HG02642 (cell line): Measurements from ENCODE around the gene FN3KRP.
"Not testable (repeated sequence)": the region's sequence is repeated elsewhere in the genome, so short reads cannot be mapped to it uniquely, and the experiment has no call there.

ENCODE experiments used
- ATAC-seq: cut with Tn5 transposase; IDR thresholded peaks from one replicate; pipeline ENCODE4 v1.9.1; 2021; ENCODE audit warnings: mild to moderate bottlenecking; ENCODE audit not compliant: unreplicated experiment, poor library complexity

The FN3KRP gene

DNA sequence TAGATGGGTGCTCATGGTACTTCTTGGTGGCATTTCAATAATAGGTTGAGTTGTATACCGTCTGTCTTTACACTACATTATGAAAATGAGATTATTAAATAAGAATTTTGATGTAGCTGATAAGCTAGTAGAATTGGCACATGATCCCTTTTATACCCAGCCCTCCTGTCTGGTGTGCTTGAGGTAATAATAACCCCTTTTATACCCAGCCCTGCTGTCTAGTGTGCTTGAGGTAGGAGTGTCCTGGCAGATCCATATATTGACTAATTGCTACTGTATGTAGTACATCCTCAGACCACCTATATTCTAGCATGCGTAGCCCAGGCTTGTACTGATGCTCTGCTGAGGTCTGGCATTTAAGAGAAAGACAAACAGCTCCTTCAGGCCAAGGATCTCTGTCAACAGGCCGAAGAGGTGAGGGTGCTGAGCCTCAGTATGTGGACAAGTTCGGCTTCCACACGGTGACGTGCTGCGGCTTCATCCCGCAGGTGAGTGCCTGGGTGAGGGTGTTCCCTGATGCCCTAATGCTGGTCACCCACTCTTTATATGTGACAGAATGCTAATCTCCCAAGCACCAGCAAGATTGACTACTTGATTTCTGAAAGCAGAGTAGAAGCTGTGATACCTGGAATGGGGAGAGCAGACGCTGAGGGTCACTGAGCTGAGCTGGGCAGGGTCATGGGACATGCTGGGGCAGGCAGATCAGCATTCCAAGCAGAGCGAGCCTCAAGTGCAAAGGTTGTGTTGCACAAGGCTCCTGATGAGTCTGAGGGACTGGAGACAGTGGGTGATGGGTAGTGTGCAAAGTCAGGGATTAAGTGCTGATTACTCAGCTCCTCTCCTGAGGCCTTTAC, 24.6 kb downstream of the FN3KRP start:
- no peak for ATAC-seq

DNA sequence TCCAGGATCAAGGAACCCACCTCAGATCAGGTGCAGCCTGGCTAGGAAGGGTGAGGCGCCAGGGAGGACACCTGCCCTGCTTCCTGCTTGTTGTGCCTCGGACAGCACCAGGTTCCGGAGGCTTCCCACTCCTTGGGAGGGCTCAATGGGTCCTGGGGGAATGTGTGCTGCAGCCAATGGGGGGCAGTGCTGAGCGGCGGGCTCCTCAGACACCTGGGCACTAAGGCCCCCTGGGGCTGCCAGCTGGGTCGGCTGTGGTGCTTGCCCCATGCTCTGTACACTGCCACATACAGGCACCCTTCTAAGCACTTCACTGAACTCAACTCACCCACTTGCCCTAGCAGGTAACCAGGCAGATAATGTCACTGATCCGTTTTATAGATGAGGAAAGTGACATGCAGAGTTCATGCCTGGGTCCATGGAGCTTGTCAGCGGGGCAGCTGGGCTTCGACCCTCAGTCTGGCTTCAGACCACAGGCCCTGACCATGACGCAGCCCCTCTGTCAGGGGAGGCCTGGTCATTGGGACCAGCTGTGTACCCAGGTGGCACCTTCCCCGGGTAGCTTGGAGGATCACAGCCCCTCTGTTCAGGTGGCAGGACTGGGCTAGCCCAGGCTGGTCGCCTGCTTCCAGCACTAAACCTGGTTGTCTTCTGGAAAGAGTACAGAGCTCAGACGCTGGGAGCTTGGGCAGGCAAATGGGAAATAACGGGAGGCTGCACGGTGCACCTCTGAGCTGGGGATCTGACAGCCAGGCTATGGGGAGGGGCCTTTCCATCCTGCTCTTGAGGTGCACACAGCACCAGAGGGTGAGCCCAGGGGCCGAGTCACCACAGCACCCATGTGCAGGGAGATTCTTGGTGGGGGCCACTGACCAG, 27.1 kb downstream of the FN3KRP start:
- no peak for ATAC-seq

DNA sequence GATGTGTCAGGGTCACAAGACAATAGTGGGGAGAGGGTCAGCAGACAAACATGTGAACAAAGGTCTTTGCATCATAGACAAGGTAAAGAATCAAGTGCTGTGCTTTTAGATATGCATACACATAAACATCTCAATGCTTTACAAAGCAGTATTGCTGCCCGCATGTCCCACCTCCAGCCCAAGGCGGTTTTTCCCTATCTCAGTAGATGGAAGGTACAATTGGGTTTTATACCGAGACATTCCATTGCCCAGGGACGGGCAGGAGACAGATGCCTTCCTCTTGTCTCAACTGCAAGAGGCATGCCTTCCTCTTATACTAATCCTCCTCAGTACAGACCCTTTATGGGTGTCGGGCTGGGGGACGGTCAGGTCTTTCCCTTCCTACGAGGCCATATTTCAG, 28.2 kb downstream of the FN3KRP start:
- not testable (repeated sequence) for ATAC-seq

DNA sequence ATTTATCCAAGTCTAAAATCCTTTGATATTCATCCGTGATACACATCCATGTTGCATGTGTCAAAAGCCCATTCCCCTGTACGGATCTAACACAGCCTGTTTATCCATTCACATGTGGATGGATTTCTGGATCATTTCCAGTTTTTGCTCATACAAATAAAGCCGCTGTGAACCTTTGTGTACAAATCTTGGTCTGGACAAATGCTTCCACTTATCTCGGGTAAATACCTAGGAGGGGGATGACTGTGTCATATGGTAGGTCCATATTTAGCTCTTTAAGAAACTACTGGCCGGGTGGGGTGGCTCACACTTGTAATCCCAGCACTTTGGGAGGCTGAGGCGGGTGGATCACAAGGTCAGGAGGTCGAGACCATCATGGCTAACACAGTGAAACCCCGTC, 29.0 kb downstream of the FN3KRP start:
- no peak for ATAC-seq

DNA sequence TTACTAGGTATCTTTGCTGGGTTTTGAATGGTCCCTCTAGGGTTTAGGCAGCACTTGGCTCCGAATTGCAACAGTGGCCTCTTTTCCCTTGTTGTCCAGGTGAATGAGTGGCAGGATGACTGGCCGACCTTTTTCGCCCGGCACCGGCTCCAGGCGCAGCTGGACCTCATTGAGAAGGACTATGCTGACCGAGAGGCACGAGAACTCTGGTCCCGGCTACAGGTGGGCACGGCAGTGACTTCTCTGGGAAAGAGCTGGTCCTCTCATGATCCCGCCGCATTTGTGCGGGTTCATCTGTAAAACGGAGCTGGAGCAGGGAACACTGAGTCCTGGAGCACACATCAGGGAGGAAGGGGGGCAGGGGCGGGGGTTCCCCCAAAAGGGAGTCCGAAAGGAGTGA, 32.2 kb downstream of the FN3KRP start:
- no peak for ATAC-seq

DNA sequence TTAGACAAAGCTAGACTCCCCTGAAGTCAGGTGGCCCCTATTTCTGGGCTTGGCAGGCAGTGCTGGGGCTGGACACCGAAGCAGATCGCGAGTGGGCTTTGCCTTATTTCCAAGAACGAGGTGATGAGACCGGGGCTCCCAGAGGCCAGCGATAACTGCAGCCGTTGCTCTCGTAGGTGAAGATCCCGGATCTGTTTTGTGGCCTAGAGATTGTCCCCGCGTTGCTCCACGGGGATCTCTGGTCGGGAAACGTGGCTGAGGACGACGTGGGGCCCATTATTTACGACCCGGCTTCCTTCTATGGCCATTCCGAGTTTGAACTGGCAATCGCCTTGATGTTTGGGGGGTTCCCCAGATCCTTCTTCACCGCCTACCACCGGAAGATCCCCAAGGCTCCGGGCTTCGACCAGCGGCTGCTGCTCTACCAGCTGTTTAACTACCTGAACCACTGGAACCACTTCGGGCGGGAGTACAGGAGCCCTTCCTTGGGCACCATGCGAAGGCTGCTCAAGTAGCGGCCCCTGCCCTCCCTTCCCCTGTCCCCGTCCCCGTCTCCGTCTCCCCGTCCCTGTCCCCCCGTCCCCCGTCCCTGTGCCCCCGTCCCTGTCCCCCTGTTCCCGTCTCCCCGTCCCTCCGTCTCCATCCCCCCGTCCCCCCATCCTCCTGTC, 33.9 kb downstream of the FN3KRP start:
- ATAC-seq, result no peak

DNA sequence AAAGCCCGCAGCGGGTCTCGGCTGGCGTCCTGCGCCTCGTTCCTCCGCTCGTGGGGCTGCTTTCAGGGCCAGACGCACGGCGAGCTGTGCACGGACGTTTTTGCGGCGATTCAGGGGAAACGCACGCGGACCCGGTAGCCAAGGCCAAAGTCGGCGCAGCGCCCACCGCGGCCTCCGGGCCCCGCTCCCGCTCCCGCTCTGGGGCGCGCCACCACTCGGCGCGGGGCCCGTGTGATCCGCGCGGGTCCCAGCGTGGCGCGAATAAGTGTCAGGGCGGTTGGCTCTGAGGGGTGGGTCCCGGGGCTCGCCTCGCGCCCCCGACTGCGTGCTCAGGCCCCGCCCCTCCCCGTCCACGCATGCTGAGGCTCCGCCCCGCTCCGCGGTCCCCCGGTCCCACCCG, 34.7 kb downstream of the FN3KRP start:
- ATAC-seq, result no peak

DNA sequence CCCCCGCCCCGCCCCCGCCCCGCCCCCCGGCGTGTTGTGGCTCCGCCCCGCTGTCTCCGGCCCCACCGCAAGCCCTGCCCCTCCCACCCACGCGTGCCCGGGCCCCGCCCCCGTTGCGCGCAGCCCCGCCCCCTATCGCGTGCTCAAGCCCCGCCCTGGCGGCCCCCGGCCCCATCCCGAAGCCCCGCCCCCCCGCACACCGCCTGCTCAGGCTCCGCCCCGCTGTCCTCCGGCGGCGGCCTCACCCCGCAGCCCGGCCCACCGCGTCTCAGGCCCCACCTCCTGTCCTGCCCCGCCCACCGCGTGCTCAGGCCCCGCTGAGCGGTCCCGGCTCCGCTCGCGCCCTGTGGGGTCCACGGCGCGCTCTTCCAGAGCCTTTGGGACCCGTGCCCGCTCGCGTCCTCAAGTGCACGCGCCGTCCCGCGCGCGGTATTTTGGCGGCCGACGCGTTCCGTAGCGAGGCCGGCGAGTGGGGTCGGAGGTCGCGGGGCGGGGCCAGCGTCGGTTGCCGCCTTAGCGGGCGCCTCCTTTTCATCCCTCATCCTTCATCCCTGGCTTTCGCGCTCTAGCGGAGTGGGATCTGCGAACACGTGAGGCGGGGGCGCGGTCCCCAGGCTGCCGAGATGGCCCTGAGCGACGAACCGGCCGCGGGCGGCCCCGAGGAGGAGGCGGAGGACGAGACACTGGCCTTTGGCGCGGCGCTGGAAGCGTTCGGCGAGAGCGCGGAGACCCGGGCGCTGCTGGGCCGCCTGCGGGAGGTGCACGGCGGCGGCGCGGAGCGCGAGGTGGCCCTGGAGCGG, 35.3 kb downstream of the FN3KRP start, which contains the start of gene TBCD:
Gene TBCD (plus strand): TSS at position 495 of the 800 bp plus-strand sequence. CDS start 129 bp downstream, at position 624.
- ATAC-seq, result peak; percentile 82

DNA sequence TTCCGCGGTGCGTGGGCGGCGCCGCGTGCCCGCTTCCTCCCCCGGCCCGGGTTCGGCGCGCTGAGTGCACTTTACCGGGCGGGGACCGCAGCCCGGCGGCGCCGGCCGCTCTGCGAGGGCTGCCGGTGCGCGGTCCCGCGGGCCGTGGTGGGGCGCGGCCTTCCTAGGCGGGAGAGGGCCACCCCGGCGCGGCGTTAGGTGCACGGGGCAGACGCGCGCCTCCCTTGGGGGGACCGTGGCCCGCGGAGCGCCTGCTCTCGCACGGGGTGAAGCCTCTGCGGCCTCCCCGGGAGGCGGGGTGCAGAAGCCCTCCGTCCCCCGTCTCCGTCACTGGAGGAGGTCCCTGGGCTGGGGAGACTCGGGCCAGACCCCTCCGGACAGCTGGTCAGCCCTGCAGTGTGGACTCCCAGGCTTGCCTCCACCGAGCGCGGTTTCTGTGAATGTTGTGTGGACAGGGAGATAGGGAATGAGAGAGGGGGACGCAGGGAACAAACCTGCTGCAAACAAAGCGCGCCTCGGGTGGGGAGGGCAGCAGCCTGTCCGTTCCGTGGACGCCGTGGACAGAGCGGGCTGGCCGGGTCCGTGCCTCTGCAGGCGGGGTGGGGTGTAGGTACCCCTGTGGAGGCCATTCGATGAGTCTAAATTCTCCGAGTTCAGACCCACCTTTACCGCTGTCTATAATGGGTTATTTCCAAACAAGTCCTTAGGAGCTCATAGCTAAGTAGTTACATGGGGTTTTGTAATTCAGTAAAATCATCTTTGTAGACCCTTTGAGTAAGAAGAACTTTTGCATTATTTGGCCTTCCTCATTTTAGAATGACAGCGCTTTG, 36.1 kb downstream of the FN3KRP start:
- ATAC-seq, result peak; percentile 28

DNA sequence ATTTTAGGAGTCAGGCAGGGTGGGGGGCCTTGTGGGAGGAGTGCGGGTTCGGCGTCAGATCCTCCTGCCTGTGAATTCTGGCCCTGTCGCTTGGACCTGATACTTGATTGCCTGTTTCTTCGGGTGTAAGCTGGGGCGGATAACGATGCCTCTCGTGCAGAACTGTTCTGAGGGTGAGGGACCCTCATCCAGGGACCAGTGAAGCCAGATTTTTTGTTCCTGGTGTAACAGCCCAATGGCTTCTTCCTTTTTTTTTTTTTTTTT, 36.6 kb downstream of the FN3KRP start:
- ATAC-seq, result no peak

DNA sequence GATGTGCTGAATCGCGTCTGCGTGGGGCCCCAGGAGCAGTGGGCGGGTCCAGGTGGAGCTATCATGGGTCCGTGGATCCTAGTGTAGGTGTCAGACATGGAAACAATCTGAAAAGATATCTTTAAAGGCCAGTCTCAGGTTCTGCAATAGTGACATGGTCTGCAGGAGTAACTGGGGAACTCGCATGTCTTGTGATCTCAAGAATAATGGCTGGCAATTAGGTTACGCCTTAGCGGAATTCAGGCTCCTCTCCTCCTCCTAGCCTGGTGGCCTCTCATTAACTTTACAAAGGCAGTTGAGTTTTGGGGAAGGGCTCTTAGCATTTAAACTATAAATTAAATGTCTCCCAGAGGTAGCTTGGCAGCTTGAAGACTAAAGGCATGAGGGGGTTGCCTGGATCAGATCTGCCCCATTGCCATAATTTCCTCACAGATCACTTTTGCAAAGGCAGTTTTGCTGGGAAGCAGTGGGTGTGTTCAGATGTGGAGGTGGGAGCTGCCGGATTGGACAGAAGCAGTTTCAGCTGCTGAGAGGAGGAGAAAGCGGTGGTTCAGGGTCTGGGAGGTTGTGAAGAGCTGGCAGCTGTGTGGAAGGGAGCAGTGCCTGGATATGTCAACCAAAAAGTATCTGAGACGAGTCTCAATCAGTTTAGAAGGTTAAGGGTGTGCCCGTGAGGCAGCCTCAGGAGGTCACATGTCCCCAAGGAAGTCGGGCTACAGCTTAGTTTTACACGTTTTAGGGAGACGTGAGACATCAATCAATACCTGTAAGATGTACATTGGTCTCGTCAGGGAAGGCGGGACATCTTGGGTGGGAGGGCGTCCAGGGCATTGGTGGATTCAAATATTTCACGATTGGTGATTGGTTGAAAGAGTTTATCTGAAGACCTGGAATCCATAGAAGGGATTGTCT, 38.0 kb downstream of the FN3KRP start:
- no peak for ATAC-seq

DNA sequence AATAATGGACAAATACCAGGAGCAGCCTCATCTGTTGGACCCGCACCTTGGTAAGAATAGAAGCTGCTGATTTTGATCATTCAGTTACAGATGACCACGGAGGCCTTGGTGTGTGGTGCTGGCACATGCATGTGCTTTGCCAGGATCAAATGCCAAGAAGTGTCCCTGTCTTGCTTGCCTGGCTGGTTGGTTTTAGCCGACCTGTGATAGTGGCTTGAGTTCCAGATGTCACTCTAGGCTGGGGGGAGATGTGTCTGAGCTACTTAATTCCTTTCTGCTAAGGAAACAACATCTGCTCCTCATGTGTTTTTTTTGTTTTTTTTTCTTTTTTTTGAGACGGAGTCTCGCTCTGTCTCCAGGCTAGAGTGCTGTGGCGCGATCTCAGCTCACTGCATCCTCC, 39.7 kb downstream of the FN3KRP start:
- ATAC-seq, result no peak

DNA sequence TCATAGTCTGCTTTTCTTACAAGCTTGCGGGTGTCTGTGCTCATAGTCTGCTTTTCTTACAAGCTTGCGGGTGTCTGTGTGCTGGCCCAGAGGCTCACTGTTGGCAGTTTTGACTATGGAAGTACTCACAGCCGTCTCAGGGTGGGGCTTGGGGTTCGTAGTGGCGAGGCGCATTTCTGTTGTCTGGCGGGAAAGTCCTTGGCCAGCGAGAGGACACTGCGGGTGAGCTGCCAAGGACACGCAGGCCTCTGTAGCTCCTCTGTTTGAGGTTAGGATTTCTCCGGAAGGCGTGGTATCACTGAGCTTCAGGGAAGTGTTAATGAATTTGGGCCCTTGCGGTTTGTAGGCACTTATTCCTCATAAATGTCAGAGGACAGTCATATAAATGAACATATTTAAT, 48.9 kb downstream of the FN3KRP start:
- no peak for ATAC-seq

DNA sequence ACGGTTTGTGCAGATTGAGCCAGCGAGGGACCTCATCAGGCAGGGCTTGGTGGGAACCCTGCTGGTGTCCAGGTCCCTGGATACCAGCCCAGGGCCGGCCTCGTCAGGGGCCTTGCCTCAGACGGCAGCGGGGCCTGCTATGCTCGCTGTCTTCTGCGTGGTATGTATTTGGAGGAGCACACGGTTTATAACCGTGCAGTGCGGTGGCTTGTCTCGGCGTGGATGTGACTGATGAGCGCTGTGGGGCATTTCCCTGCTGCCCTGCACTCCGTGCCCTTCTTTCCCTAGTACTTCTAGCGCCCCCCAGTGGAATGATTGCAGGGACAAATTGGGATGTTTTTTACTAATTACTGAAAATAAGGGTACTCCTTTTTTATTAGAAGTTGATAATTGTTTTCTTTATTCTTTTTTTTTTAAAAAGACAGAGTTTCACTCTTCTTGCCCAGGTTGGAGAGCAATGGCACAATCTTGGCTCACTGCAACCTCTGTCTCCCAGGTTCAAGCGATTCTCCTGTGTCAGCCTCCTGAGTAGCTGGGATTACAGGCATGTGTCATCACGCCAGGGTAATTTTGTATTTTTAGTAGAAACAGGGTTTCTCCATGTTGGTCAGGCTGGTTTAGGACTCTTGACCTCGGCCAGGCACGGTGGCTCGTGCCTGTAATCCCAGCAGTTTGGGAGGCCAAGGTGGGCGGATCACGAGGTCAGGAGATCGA, 50.7 kb downstream of the FN3KRP start:
- ATAC-seq, result no peak

DNA sequence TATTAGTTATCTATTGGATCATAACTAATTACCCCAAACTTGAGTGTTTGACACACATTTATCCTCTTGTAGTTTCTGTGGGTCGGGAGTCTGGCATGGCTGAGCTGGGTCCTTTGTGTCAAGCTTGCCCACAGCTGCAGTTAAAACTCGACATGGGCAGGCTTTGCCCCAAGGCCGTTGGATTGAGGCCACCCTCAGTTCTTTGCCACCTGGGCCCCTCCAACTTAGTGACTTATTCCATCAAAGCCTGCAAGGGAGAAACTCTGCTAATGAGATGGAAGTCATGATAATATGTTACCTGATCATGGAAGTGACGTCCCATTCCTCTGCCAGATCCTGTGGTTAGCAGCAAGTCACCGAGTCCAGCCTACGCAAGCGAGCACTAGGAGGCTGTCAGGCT, 52.5 kb downstream of the FN3KRP start:
- no peak for ATAC-seq

DNA sequence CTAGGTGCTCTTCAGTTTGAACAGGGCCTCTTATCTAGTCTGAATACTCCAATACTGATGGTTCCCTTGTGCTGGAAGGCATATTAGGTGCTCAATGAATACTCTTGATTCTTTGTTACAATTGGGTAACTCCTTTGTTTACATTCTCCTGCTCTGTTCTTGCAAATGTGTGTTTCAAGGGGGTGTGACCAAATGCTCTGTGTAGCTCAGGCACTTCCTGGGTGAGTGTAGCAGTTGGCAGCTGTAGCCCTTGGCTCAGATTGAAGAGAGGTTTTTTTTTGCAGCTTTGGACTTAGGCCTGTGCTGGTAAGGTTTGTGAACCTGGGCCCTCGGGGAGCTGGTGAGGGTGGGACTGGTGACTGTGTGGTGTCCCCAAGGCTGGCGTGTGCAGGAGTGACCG, 55.5 kb downstream of the FN3KRP start:
- ATAC-seq, result no peak

DNA sequence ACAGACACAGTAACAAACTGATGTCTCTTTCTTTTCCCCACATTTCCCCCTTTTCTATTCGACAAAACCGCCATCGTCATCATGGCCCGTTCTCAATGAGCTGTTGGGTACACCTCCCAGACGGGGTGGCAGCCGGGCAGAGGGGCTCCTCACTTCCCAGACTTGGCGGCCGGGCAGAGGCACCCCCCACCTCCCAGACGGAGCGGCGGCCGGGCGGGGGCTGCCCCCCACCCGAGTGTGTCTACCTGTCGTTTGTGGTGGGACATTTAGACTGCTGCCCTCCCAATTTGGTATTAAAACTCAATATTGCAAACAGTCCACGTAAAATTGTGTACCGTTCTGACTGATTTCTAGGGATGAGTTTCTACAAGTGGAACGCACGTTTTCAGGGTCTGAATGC, 58.0 kb downstream of the FN3KRP start:
- not testable (repeated sequence) for ATAC-seq
